Measurements from ENCODE around the gene FGF6. TPM values are rescaled to one million over a fixed set of nuclear protein-coding genes. Genes with fewer than 3 reads are reported as not detected.

The FGF6 gene
- total and polyA plus RNA-seq, 10 of the 15 experiments (the other 5 are each of a cell fraction or from before 2014, with no cell fraction given) = not detected

DNA sequence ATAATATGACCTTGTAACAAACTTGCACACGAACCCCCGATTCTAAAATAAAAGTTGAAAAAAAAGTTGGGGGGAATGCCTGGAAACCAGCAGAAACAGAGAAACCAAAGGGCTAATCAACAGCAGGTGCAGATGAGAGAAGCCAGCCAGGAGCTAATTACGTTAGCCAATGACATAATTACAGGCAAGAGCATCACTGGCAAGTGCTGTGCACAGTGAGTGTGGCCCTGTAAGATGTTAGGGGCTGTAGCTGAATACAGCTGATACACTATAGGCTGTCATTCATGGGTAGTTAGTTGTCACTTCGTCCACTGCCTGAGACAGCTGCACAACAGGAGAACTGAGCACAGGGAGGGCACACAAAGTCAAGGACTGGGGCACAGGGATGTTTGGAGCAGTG is 58.8 kb downstream of the FGF6 start:
- POLR2A ChIA-PET = no interaction called here
- Histone ChIP-seq H3K27ac (ENCODE audit: control insufficient read depth, insufficient read depth) (no peak overlapping the region), H3K9me3 (replicated peaks; ENCODE audit: control insufficient read depth, insufficient read depth, low read length) (no peaks in the 10 kb centered on the region), H3K4me1 (ENCODE audit: control insufficient read depth, insufficient read depth, low read length) (no peaks in the 10 kb centered on the region), H3K27me3 (replicated peaks in 1 of 2; ENCODE audit: control insufficient read depth in 2 of 2, insufficient read depth in 2 of 2, low read length in 1 of 2) (peaks cover 0 to 1% of the 10 kb centered on the region in 2 experiments), H3K79me2 (ENCODE audit: control insufficient read depth, insufficient read depth, low read length) (no peaks in the 10 kb centered on the region), H2AFZ (ENCODE audit: control insufficient read depth, low read depth, low read length) (no peak overlapping the region), H4K20me1 (ENCODE audit: control insufficient read depth, insufficient read depth) (no peaks in the 10 kb centered on the region), H3K4me2 (ENCODE audit: control insufficient read depth, insufficient read depth) (no peak overlapping the region), H3K36me3 (ENCODE audit: control insufficient read depth in 2 of 2, insufficient read depth in 2 of 2, low read length in 1 of 2) (no peaks in the 10 kb centered on the region), H3K4me3 (no peak overlapping the region), H3K9ac (ENCODE audit: control insufficient read depth, insufficient read depth, low read length) (no peak overlapping the region)
- BruUV-seq (replicated peaks) = no TSS peak
- DNase-seq (ENCODE audit: low read depth, low spot score) (no peak), FAIRE-seq (no peak), ATAC-seq (no peak)
- WGBS (ENCODE audit: insufficient coverage, insufficient replicate concordance, low lambda C conversion rate, missing lambda C conversion rate) = 2% methylated on average over 4 of the region's 4 CpGs
- TF ChIP-seq HDAC6 (IDR thresholded peaks at IDR 0.05; ENCODE audit: unreplicated experiment) (no peak), ESRRA (IDR thresholded peaks at IDR 0.05; ENCODE audit: low read length) (no peak)
- intact Hi-C loops (cut with micrococcal nuclease; ENCODE audit: unreplicated experiment) (no loop called here), in situ Hi-C loops (cut with MboI) (no loop called here)
- SMC1A ChIA-PET (ENCODE audit: uncharacterized antibody, unreplicated experiment) = no interaction called here
- RAD21 ChIA-PET (ENCODE audit: unreplicated experiment) = no interaction called here
- CTCF ChIA-PET = no interaction called here

Other genes with a start within 250 kb of the FGF6 start
- 141 and 159 TPM in 2 replicates for gene CCND2, start 172.1 kb downstream of the FGF6 start, total RNA-seq (2014; rRNA removed)
- 162 and 163 TPM in 2 replicates for gene CCND2, start 172.1 kb downstream of the FGF6 start, total RNA-seq (2014; rRNA removed; fragmentation: Illumina TruSeq; extraction: Trizol)
- 248 and 260 TPM in 2 replicates for gene CCND2, start 172.1 kb downstream of the FGF6 start, total RNA-seq (2021)
- 256 and 263 TPM in 2 replicates for gene CCND2, start 172.1 kb downstream of the FGF6 start, polyA plus RNA-seq (2011; rRNA removed)
- 37.5 and 44.7 TPM in 2 replicates for gene CCND2, start 172.1 kb downstream of the FGF6 start, polyA plus RNA-seq (2014; fragmentation: Illumina TruSeq; extraction: Trizol)
- gene CCND2, start 172.1 kb downstream of the FGF6 start, polyA plus RNA-seq (2014; fragmentation: Nextera tagmentation; extraction: Ambion mirVana) = 100 to 1,000 TPM in 1 of 2 experiments, 10 to 100 TPM in 1; 30.1 to 100 TPM
- gene CCND2, start 172.1 kb downstream of the FGF6 start, polyA plus RNA-seq (2014; rRNA removed) = 73.6 and 78.9 TPM in 2 replicates
- gene CCND2, start 172.1 kb downstream of the FGF6 start, polyA plus RNA-seq (2016; fragmentation: Nextera tagmentation; extraction: Ambion mirVana) = 100 to 1,000 TPM; 183 to 200 TPM
- 8.7 and 10.6 TPM in 2 replicates for gene TIGAR, start 124.6 kb downstream of the FGF6 start, total RNA-seq (2014; rRNA removed)
- gene TIGAR, start 124.6 kb downstream of the FGF6 start, total RNA-seq (2014; rRNA removed; fragmentation: Illumina TruSeq; extraction: Trizol) = 10.4 and 10.7 TPM in 2 replicates
- 7.6 and 11.5 TPM in 2 replicates for gene TIGAR, start 124.6 kb downstream of the FGF6 start, total RNA-seq (2021)
- 10.1 and 39.4 TPM in 2 replicates for gene TIGAR, start 124.6 kb downstream of the FGF6 start, polyA plus RNA-seq (2011; rRNA removed)
- 18.9 and 21.8 TPM in 2 replicates for gene TIGAR, start 124.6 kb downstream of the FGF6 start, polyA plus RNA-seq (2014; fragmentation: Illumina TruSeq; extraction: Trizol)
- 10 to 100 TPM; 32.9 to 45.7 TPM for gene TIGAR, start 124.6 kb downstream of the FGF6 start, polyA plus RNA-seq (2014; fragmentation: Nextera tagmentation; extraction: Ambion mirVana)
- gene TIGAR, start 124.6 kb downstream of the FGF6 start, polyA plus RNA-seq (2014; rRNA removed) = 14.1 and 15.9 TPM in 2 replicates
- gene TIGAR, start 124.6 kb downstream of the FGF6 start, polyA plus RNA-seq (2016; fragmentation: Nextera tagmentation; extraction: Ambion mirVana) = 10 to 100 TPM; 39.0 to 40.6 TPM
- gene FGF23, start 66.1 kb downstream of the FGF6 start, total RNA-seq (2014; rRNA removed) = not detected in 2 replicates
- not detected in 2 replicates for gene FGF23, start 66.1 kb downstream of the FGF6 start, total RNA-seq (2014; rRNA removed; fragmentation: Illumina TruSeq; extraction: Trizol)
- not detected in 2 replicates for gene FGF23, start 66.1 kb downstream of the FGF6 start, total RNA-seq (2021)
- not detected in 2 replicates for gene FGF23, start 66.1 kb downstream of the FGF6 start, polyA plus RNA-seq (2011; rRNA removed)
- not detected in 2 replicates for gene FGF23, start 66.1 kb downstream of the FGF6 start, polyA plus RNA-seq (2014; fragmentation: Illumina TruSeq; extraction: Trizol)
- not detected for gene FGF23, start 66.1 kb downstream of the FGF6 start, polyA plus RNA-seq (2014; fragmentation: Nextera tagmentation; extraction: Ambion mirVana)
- gene FGF23, start 66.1 kb downstream of the FGF6 start, polyA plus RNA-seq (2014; rRNA removed) = not detected in 2 replicates
- gene FGF23, start 66.1 kb downstream of the FGF6 start, polyA plus RNA-seq (2016; fragmentation: Nextera tagmentation; extraction: Ambion mirVana) = not detected
- 22.3 and 32.6 TPM in 2 replicates for gene RAD51AP1, start 93.1 kb upstream of the FGF6 start, total RNA-seq (2014; rRNA removed)
- gene RAD51AP1, start 93.1 kb upstream of the FGF6 start, total RNA-seq (2014; rRNA removed; fragmentation: Illumina TruSeq; extraction: Trizol) = 44.9 and 48.7 TPM in 2 replicates
- gene RAD51AP1, start 93.1 kb upstream of the FGF6 start, total RNA-seq (2021) = 29.7 and 31.9 TPM in 2 replicates
- 47.5 and 87.5 TPM in 2 replicates for gene RAD51AP1, start 93.1 kb upstream of the FGF6 start, polyA plus RNA-seq (2011; rRNA removed)
- gene RAD51AP1, start 93.1 kb upstream of the FGF6 start, polyA plus RNA-seq (2014; fragmentation: Illumina TruSeq; extraction: Trizol) = 56.7 and 69.4 TPM in 2 replicates
- gene RAD51AP1, start 93.1 kb upstream of the FGF6 start, polyA plus RNA-seq (2014; fragmentation: Nextera tagmentation; extraction: Ambion mirVana) = 10 to 100 TPM; 71.4 to 86.0 TPM
- 24.8 and 29.6 TPM in 2 replicates for gene RAD51AP1, start 93.1 kb upstream of the FGF6 start, polyA plus RNA-seq (2014; rRNA removed)
- 10 to 100 TPM; 53.0 to 60.0 TPM for gene RAD51AP1, start 93.1 kb upstream of the FGF6 start, polyA plus RNA-seq (2016; fragmentation: Nextera tagmentation; extraction: Ambion mirVana)
- 47.5 and 53.9 TPM in 2 replicates for gene DYRK4, start 116.4 kb upstream of the FGF6 start, total RNA-seq (2014; rRNA removed)
- 43.7 and 44.1 TPM in 2 replicates for gene DYRK4, start 116.4 kb upstream of the FGF6 start, total RNA-seq (2014; rRNA removed; fragmentation: Illumina TruSeq; extraction: Trizol)
- 29.9 and 30.8 TPM in 2 replicates for gene DYRK4, start 116.4 kb upstream of the FGF6 start, total RNA-seq (2021)
- 52.1 and 54.9 TPM in 2 replicates for gene DYRK4, start 116.4 kb upstream of the FGF6 start, polyA plus RNA-seq (2011; rRNA removed)
- 39.5 and 52.7 TPM in 2 replicates for gene DYRK4, start 116.4 kb upstream of the FGF6 start, polyA plus RNA-seq (2014; fragmentation: Illumina TruSeq; extraction: Trizol)
- gene DYRK4, start 116.4 kb upstream of the FGF6 start, polyA plus RNA-seq (2014; fragmentation: Nextera tagmentation; extraction: Ambion mirVana) = 10 to 100 TPM; 61.4 to 66.7 TPM
- gene DYRK4, start 116.4 kb upstream of the FGF6 start, polyA plus RNA-seq (2014; rRNA removed) = 46.1 and 56.1 TPM in 2 replicates
- gene DYRK4, start 116.4 kb upstream of the FGF6 start, polyA plus RNA-seq (2016; fragmentation: Nextera tagmentation; extraction: Ambion mirVana) = 10 to 100 TPM; 41.4 to 43.0 TPM
- gene AKAP3, start 203.2 kb upstream of the FGF6 start, total RNA-seq (2014; rRNA removed) = 0.68 and 2.5 TPM in 2 replicates
- 1.2 and 1.5 TPM in 2 replicates for gene AKAP3, start 203.2 kb upstream of the FGF6 start, total RNA-seq (2014; rRNA removed; fragmentation: Illumina TruSeq; extraction: Trizol)
- gene AKAP3, start 203.2 kb upstream of the FGF6 start, total RNA-seq (2021) = 1.5 TPM in 2 replicates
- 1.0 and 1.6 TPM in 2 replicates for gene AKAP3, start 203.2 kb upstream of the FGF6 start, polyA plus RNA-seq (2011; rRNA removed)
- gene AKAP3, start 203.2 kb upstream of the FGF6 start, polyA plus RNA-seq (2014; fragmentation: Illumina TruSeq; extraction: Trizol) = 1.3 and 4.4 TPM in 2 replicates
- gene AKAP3, start 203.2 kb upstream of the FGF6 start, polyA plus RNA-seq (2014; fragmentation: Nextera tagmentation; extraction: Ambion mirVana) = under 1 TPM; 0.40 to 0.47 TPM
- 0.97 and 1.7 TPM in 2 replicates for gene AKAP3, start 203.2 kb upstream of the FGF6 start, polyA plus RNA-seq (2014; rRNA removed)
- 1 to 10 TPM; 1.9 to 2.4 TPM for gene AKAP3, start 203.2 kb upstream of the FGF6 start, polyA plus RNA-seq (2016; fragmentation: Nextera tagmentation; extraction: Ambion mirVana)
- 81.3 and 95.2 TPM in 2 replicates for gene NDUFA9, start 203.3 kb upstream of the FGF6 start, total RNA-seq (2014; rRNA removed)
- 142 and 151 TPM in 2 replicates for gene NDUFA9, start 203.3 kb upstream of the FGF6 start, total RNA-seq (2014; rRNA removed; fragmentation: Illumina TruSeq; extraction: Trizol)
- 151 and 153 TPM in 2 replicates for gene NDUFA9, start 203.3 kb upstream of the FGF6 start, total RNA-seq (2021)
- gene NDUFA9, start 203.3 kb upstream of the FGF6 start, polyA plus RNA-seq (2011; rRNA removed) = 135 and 164 TPM in 2 replicates
- gene NDUFA9, start 203.3 kb upstream of the FGF6 start, polyA plus RNA-seq (2014; fragmentation: Illumina TruSeq; extraction: Trizol) = 137 and 148 TPM in 2 replicates
- gene NDUFA9, start 203.3 kb upstream of the FGF6 start, polyA plus RNA-seq (2014; fragmentation: Nextera tagmentation; extraction: Ambion mirVana) = 100 to 1,000 TPM; 360 to 472 TPM
- 134 and 144 TPM in 2 replicates for gene NDUFA9, start 203.3 kb upstream of the FGF6 start, polyA plus RNA-seq (2014; rRNA removed)
- gene NDUFA9, start 203.3 kb upstream of the FGF6 start, polyA plus RNA-seq (2016; fragmentation: Nextera tagmentation; extraction: Ambion mirVana) = 100 to 1,000 TPM; 334 to 353 TPM

All from GM12878 (cell line).